ENCODE results near the gene TCF7L1.
"Not testable (repeated sequence)": the region's sequence is repeated elsewhere in the genome, so short reads cannot be mapped to it uniquely, and the experiment has no call there.

The TCF7L1 gene

DNA sequence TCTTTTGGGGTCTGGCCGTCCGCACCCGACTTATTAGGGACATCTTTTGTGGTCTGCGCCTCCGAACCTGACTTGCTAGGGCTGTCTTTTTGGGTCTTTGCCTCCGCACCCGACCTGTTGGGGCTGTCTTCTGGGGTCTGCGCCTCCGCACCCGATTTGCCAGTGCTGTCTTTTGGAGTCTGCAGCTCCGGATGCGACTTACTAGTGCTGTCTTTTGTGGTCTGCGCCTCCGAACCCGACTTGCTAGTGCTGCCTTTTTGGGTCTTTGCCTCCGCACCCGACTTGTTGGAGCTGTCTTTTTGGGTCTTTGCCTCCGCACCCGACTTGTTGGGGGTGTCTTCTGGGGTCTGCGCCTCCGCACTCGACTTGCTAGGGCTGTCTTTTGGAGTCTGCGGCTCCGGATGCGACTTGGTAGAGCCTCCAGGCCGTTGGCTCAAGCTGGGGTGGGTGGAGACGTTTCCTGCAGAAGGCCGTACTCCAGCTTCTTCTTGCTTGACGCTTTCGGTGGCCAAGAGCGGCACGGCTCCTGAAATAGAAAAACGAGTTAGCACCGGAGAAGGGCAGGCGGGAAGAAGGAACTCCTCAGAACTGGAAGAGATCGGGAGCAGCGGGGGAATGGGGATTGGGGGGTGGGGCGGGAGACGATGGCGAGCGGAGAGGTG is 194.1 kb downstream of the TCF7L1 start:
- Histone ChIP-seq H3K36me3 (peaks cover 42 to 50% (median 48%) of the 10 kb centered on the region in 11 experiments), H3K27me3 (no peaks in the 10 kb centered on the region), H3K4me1 (peaks cover 43 to 51% (median 47%) of the 10 kb centered on the region in 10 experiments), H3K4me3 (peak overlapping the region; percentile 82 to 97 (median 91)), H3K9ac (peak overlapping the region; percentile 92 to 98 (median 96)), H3K27ac (peak overlapping the region; percentile 94 to 98 (median 97)), H3K9me3 (replicated peaks in 1 of 11) (no peaks in the 10 kb centered on the region), H4K20me1 (peaks cover 43 to 52% (median 46%) of the 10 kb centered on the region in 11 experiments), H3K4me2 (peak overlapping the region; percentile 91 to 99 (median 97))
- no peak for TF ChIP-seq Cebpa-rat (IDR thresholded peaks at IDR 0.05)

DNA sequence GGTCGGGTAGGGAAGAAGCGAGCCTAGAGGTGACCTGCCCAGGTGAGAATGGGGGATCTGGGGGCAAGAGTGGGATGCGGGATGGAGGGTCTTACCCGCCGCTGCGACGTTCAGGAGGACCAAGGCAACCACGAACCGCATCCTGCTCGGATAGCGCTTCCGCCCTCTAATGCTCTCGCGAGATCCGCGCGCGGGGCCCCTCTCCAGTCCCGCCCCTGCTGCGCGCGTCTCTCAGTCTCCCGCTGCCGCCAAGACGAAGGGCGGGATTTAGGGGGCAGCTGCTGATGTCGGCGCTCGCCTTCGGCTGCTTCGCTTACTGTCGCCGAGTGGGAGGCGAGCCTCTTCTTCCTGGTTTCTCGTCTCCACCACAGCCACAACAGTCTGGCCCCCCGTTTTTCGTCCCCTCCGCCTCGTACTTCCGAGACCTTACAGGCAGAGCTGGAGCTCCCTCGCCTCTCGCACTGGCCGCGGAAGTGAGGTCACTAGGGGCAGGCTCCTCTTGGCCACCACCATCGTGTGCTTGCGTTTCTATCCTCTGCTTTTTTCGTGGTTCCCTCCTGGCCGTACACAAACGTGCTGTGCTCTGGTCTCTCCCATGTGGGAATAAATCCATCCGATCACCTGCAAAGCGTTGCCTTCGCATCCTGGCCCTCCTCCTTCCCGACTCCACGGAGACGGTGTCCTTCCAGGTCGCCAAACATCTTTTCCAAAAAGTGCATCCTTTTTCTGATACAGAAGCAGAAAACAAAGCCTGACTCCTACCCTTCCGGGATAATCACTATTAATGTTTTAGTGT is 194.8 kb downstream of the TCF7L1 start, which contains the start of gene TGOLN2:
Gene TGOLN2 (minus strand): TSS at position 168 of the 796 bp plus-strand sequence. CDS start 27 bp downstream, at position 141.
- Histone ChIP-seq H3K27me3 (no peaks in the 10 kb centered on the region), H3K4me3 (peak within 1 kb of the TSS; percentile 82 to 97 (median 91)), H3K9me3 (replicated peaks in 1 of 11) (no peaks in the 10 kb centered on the region), H3K4me2 (peak within 1 kb of the TSS; percentile 91 to 99 (median 97)), H3K27ac (peak within 1 kb of the TSS; percentile 94 to 98 (median 97)), H4K20me1 (peaks cover 36 to 45% (median 38%) of the 10 kb centered on the region in 11 experiments), H3K9ac (peak within 1 kb of the TSS; percentile 92 to 98 (median 96)), H3K4me1 (peaks cover 36 to 44% (median 41%) of the 10 kb centered on the region in 10 experiments), H3K36me3 (peaks cover 35 to 43% (median 41%) of the 10 kb centered on the region in 11 experiments)
- no peak for TF ChIP-seq Cebpa-rat (IDR thresholded peaks at IDR 0.05)

DNA sequence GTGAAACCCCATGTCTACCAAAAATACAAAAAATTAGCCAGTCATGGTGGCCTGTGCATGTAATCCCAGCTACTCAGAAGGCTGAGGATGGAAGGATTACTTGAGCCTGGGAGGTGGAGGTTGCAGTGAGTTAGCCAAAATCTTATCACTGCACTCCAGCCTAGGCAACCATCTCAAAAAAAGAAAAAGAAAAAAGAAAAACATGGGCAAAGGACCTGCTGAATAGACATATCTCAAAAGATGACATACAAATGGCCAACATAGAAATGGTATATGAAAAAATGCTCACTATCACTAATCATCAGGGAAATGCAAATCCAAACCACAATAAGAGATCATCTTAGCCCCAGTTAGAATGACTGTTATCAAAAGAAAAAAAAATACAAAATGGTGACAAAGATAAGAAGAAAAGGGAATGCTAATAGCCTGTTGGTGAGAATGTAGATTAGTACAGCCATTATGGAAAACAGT is 196.0 kb downstream of the TCF7L1 start:
- Histone ChIP-seq H3K9ac (peak overlapping the region in 7 of 11 experiments; percentile 92 to 97 (median 96); a peak in 9 of 22 replicates), H3K4me3 (peak overlapping the region in 7 of 10 experiments; percentile 82 to 95 (median 88); a peak in 8 of 20 replicates), H3K36me3 (peaks cover 23 to 31% (median 29%) of the 10 kb centered on the region in 11 experiments), H3K27ac (peak overlapping the region in 7 of 11 experiments; percentile 94 to 98 (median 98); a peak in 8 of 22 replicates), H3K4me1 (peaks cover 24 to 32% (median 29%) of the 10 kb centered on the region in 10 experiments), H3K4me2 (peak overlapping the region; percentile 78 to 99 (median 91); a peak in 21 of 22 replicates), H3K9me3 (replicated peaks in 1 of 11) (peaks cover 0 to 10% (median 4%) of the 10 kb centered on the region in 11 experiments; a peak in 5 of 22 replicates), H4K20me1 (peaks cover 24 to 33% (median 26%) of the 10 kb centered on the region in 11 experiments), H3K27me3 (no peaks in the 10 kb centered on the region)
- no peak for TF ChIP-seq Cebpa-rat (IDR thresholded peaks at IDR 0.05)

- H4K20me1 ChIP-seq: peaks cover 19 to 28% (median 22%) of the 10 kb centered on the region in 11 experiments
- H3K4me2 ChIP-seq: peak overlapping the region in 7 of 11 experiments; percentile 81 to 99 (median 91); a peak in 7 of 22 replicates
- H3K4me1 ChIP-seq: peaks cover 19 to 27% (median 24%) of the 10 kb centered on the region in 10 experiments
- H3K27me3 ChIP-seq, H3K9ac ChIP-seq, H3K27ac ChIP-seq, H3K4me3 ChIP-seq: not testable (repeated sequence)
- peaks cover 18 to 26% (median 24%) of the 10 kb centered on the region in 11 experiments for H3K36me3 ChIP-seq
- peaks cover 0 to 13% (median 4%) of the 10 kb centered on the region in 11 experiments; a peak in 5 of 22 replicates for H3K9me3 ChIP-seq (replicated peaks in 1 of 11)
Measured at GRCh38 chr2:85329701-85330100, 196.5 kb downstream of the TCF7L1 start.

DNA sequence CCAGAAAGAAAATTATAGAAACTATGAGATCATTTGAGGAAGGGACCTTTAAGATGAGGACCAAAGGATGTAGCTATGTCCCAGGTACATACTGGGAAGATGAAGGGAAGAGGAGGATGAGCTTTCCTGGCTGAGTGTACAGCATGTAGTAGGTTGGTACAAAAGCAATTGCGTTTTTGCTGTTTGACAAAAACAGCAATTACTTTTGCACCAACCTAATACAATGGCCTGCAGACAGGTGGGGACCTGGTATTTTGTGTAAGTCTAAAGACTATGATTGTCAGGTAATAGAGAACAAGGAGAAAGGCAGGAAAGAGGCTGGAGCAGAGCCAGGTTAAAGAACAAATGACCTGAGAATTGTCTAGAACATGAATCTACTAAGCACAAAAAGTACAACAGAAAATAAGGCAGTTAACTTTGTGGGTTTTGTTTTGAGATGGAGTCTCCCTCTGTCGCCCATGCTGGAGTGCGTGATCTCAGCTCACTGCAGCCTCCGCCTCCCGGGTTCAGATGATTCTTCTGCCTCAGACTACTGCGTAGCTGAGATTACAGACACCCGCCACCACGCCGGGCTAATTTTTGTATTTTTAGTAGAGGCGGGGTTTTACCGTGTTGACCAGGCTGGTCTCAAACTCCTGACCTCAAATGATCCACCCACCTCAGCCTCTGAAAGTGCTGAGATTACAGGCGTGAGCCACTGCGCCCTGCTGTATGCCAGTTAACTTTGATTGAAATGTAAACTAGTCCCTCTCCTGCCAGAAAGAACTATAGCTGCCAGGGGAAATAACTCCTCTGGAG is 197.8 kb downstream of the TCF7L1 start:
- Histone ChIP-seq H3K4me2 (no peak overlapping the region), H3K36me3 (peaks cover 5 to 13% (median 11%) of the 10 kb centered on the region in 11 experiments; a peak in 20 of 22 replicates), H4K20me1 (peaks cover 6 to 15% (median 8%) of the 10 kb centered on the region in 11 experiments), H3K9me3 (replicated peaks in 1 of 11) (peaks cover 0 to 13% (median 4%) of the 10 kb centered on the region in 11 experiments; a peak in 5 of 22 replicates), H3K4me3 (no peak overlapping the region), H3K27ac (no peak overlapping the region), H3K9ac (no peak overlapping the region), H3K27me3 (no peaks in the 10 kb centered on the region), H3K4me1 (peaks cover 8 to 14% (median 11%) of the 10 kb centered on the region in 10 experiments; a peak in 19 of 20 replicates)
- no peak for TF ChIP-seq Cebpa-rat (IDR thresholded peaks at IDR 0.05)

- H3K4me3 ChIP-seq, H3K4me2 ChIP-seq, H3K36me3 ChIP-seq, H3K27ac ChIP-seq, H3K9ac ChIP-seq, H4K20me1 ChIP-seq, H3K27me3 ChIP-seq, H3K4me1 ChIP-seq: not testable (repeated sequence)
- peaks cover 0 to 13% (median 4%) of the 10 kb centered on the region in 11 experiments; a peak in 5 of 22 replicates for H3K9me3 ChIP-seq (replicated peaks in 1 of 11)
Measured at GRCh38 chr2:85333877-85334276, 200.7 kb downstream of the TCF7L1 start.

DNA sequence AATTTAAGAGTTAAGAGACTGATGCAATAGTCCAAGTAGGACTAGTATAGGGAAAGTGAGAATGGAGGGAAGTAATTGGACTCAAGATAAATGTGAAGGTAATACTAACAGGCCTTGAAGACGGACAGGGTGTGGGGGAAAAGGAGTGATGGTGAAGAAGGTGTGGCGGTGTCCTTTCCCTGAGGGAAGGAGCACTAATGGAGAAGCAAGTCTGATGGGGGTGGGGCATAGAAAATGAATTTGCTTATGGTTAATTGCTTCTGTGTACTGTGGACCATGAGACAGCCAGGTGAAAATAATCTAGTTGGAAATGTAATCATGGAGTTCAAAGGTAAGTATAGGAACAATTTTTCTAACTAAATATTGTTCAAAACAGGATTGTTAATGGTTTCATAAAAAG is 201.7 kb downstream of the TCF7L1 start:
- Histone ChIP-seq H3K27ac (no peak overlapping the region), H4K20me1 (no peaks in the 10 kb centered on the region), H3K4me2 (no peak overlapping the region), H3K9ac (no peak overlapping the region), H3K9me3 (replicated peaks in 1 of 11) (peaks cover 0 to 13% (median 4%) of the 10 kb centered on the region in 11 experiments; a peak in 5 of 22 replicates), H3K4me3 (no peak overlapping the region), H3K4me1 (no peaks in the 10 kb centered on the region), H3K36me3 (no peaks in the 10 kb centered on the region), H3K27me3 (no peaks in the 10 kb centered on the region)
- no peak for TF ChIP-seq Cebpa-rat (IDR thresholded peaks at IDR 0.05)
